ENCODE results near the gene OLFML2B.

The OLFML2B gene

GRCh38 chr1:161973924-161974845 lies 49.5 kb downstream of the OLFML2B start:
- no peak for DNase-seq

DNA sequence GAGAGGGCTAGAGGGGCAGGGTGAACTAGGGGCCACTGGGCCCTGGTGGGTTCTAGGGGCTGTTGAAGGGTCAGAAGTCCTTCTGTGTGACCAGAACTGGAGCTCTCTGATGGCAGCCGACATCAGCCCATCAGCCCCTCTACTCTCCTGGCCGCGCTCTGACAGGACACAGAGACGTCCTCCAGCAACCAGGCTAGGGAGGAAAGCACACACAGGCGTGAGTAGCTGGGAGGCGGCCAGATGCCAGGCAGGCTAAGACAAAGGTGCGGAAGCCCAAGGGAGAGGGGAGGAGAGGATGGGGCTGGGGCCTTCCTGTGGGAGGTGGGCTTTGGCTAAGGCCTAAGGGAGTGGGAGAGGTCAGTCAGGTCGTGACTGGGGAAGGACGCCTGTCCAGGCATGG lies 50.8 kb downstream of the OLFML2B start:
- no peak for DNase-seq

DNA sequence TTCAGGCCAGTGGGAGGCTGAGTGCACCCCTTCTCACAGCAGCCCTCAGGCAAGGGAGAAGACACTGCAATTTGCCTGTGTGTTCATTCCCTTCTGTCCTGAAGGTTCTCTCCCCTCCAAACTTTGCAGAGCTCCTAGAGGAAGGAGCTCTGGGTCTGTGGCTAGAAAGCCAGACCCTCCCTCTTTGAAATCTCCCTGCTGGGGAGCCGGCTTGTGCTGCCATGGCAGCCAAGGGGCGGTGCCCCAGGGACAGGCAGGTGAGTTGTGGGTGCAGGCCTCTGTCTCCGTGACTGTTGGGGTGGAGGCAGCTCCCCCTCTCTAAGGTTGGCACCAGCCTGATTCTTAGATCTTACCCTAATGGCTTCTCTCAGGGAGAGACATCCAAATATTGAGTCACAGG lies 53.0 kb downstream of the OLFML2B start:
- DNase-seq = peak; percentile 30

- no peak for DNase-seq
Observed at GRCh38 chr1:161970036-161970435, 53.6 kb downstream of the OLFML2B start.

GRCh38 chr1:161966067-161966466 lies 57.6 kb downstream of the OLFML2B start:
- no peak for DNase-seq

DNA sequence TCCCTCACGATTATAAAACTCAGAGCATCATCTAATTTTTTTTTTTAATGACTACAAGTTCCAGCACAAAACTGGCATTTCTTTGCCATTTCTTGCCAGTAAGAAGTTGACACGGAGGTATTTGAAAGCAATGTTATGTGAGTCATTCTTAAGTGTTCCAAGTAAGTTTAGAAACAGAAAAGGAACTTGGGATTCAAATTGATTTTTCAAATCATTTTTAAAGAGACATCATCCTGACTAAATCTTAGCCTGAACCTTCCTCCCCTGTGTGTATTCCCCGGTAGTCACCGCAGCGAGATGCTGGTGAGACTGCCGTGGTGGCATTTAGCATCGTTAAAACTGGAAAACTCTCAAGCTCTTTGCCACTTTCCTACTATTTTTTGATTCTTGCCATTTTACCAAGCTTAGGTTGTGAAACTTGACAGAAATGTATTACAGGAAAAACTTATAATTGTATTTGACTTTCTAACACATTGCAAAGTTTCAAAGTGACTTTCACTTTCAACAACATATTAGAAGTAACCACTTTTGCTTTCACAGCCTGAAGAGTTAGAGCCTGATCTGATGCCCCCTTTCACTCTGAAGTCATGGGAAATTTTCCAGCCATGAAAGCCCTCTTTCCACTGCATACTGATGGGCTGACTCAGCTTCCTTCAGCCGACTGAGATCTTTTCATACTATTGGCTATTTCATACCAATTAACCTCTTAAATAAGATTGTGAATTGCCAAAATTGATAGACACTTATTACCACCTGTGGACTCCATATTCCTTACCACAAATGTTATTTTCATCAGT lies 61.4 kb downstream of the OLFML2B start:
- no peak for DNase-seq

GRCh38 chr1:161958425-161958824 lies 65.2 kb downstream of the OLFML2B start:
- DNase-seq = no peak

DNA sequence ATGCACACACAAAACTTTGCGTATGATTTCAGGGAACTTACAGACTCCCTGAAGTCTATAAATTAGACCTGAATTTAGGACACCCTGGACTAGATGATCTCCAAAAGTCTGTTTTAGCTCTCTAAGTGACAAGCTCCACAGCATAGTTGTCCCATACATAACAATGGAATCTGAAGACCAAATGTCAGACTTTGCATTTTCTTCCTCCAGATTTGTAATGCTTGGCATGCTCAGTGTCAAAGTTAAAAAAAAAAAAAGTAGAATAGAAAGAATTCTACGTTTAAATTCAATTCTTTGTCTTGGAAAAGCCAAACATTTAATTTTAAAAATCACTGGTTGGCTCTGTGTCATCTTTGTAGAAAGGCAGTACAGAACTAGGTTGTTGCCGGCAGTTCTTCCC lies 66.7 kb downstream of the OLFML2B start:
- DNase-seq = no peak

- DNase-seq = no peak
Observed at GRCh38 chr1:161956097-161956496, 67.6 kb downstream of the OLFML2B start.

DNA sequence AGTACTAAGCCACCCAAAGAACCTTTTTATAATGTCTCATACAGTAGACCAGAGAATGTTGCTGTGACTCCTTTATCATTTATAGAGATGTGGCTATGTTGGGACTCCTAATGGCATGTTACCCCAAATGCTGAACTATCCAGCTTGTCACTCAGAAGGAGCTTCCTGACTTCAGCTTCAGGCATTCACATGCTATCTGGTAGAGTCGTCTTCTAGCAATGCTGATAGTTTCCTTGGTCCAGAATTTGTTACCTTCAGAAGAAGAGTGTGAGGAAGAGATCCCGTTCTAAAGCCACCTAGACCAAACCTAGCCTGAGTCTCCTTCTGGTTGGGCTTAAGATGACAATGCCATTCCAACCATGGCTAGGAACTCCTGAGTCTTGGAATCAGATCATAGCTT lies 68.1 kb downstream of the OLFML2B start:
- DNase-seq = no peak

DNA sequence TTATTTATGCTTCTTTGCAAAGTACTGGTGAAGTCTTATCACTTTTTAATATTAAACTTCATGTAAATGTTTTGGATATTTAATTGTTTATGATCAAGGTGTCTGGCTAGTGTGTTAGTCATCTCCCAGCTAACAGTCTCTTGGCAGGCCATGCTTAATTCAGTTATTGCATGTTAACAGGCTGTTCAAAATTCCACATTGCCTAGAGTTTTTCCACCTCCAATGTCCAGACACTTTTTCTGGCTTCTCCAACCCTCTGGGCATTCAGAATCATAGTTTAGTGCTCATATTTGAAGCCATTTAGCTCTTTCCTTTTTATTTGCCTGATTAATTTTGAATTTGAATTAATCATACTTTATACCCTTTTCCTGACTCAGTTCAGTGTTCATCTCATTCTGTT lies 69.2 kb downstream of the OLFML2B start:
- DNase-seq = no peak

DNA sequence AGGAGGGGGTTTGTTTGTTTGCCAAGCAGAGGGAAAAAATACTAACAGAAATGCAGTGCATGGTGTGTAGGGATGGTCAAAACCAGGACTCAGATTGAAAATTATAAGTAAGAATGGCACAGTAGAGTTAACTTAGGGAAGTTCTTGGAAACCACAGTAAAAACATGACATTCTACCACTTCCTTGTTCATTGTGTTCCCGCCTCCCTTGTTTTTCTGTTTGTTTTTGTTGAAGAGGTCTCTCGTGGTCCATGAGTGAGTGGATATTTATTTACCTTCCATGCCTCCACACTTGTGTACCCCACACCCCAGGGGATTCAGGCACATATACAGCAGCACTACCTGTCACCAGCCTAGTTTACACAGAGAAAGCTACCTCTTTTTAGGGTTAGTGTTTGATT lies 69.6 kb downstream of the OLFML2B start:
- peak; percentile 7 for DNase-seq

- no peak for DNase-seq
Observed at GRCh38 chr1:161953256-161953920, 70.3 kb downstream of the OLFML2B start.

- DNase-seq = no peak
Observed at GRCh38 chr1:161952607-161953172, 71.0 kb downstream of the OLFML2B start.

GRCh38 chr1:161951646-161952045 lies 72.0 kb downstream of the OLFML2B start:
- DNase-seq = no peak

GRCh38 chr1:161950377-161950776 lies 73.3 kb downstream of the OLFML2B start:
- no peak for DNase-seq

DNA sequence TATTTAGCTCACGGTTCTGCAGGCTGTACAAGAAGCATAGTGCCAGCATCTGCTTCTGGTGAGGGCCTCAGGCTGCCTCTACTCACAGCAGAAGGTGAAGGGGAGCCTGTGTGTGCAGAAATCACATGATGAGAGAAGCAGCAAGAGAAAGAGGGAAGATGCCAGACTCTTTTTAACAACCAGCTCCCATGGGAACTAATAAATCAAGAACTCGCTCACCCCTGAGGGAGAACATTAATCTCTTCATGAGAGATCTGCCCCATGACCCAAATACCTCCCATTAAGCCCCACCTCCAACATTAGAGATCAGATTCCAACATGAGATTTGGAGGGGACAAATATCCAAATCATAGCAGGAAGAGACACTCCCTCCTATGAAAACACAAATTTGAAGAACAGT lies 74.1 kb downstream of the OLFML2B start:
- peak; percentile 35 for DNase-seq

- DNase-seq = no peak
Observed at GRCh38 chr1:161948435-161948834, 75.2 kb downstream of the OLFML2B start.

DNA sequence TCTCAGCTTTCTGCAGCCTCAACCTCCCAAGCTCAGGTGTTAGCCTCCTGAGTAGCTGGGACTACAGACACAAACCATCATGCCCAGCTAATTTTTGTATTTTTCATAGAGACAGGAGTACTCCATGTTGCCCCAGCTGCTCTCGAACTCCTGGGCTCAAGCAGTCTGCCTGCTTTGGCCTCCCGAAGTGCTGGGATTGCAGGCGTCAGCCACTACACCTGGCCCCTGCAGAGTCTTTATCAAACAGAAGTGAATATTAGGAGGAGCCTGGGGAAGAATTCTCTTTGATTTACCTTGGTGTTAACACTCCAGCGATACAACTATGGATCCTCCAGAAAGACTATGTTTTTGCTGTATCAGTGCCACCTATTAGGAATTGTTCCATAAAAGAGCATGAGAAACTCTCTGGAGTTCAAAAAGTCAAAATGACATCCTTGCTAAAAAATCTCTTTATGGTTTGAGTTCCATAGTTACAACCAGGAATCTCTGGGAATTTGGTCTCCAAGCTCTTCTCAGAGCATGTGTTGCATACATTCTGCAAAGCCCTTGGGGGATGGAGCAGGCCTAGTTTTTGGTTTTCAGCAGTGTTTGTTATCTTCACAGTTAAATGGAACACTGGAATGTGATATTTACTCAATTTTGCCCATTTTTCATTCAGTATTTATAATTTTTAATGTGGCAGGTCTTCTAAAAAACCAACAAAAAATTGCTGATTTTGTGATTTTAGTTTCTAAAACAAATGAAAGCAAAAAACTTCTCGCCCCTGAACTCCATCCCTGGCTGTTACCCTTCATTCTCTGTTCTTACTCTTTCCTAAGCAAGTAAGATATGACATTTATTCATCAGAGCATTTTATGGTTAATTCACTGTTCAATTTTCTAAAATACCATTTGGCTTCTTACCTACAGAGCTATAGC lies 77.3 kb downstream of the OLFML2B start:
- no peak for DNase-seq

- DNase-seq = no peak
Observed at GRCh38 chr1:161945306-161946060, 78.2 kb downstream of the OLFML2B start.

DNA sequence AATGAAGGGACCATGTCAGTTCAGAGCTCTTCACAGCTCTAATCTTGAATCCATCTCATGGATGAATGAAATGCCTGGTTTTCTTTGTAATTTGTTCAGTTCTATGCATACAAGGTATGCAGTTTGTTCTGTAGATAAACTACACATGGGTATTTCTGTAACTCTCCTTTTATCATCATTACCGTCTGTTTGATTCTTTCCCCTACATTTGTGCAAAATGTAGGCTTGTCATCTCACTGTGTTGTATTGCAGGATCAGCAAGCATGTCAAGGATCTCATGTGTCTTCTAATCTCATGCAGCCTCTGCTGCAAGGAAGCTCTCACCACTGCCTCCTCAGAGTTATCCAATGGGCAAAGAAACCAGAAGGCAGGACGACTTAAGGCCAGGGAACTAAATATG lies 79.3 kb downstream of the OLFML2B start:
- DNase-seq = no peak
